GM12878 (cell line): Measurements from ENCODE around the gene RP9. TPM values are rescaled to one million over a fixed set of nuclear protein-coding genes. Genes with fewer than 3 reads are reported as not detected.

ENCODE experiments used
- ATAC-seq: fragments of 200-7000 bp; cut with Tn5 transposase; 3 replicates; pipeline ENCODE4 v1.9.1; 2020; ENCODE audit warnings: mild to moderate bottlenecking, moderate library complexity
- BruUV-seq: library from RNA; stranded (reverse); fragments of 400-500 nt; replicated peaks from 2 replicates; lab custom pipeline; 2021; lab: Mats Ljungman, UMichigan
- CTCF ChIA-PET: fragments of 300-600 bp; sonication (Branson Sonifier 250); formaldehyde crosslinking; extraction: SDS; loops from one replicate; lab custom pipeline; 2021; ENCODE audit warnings: inconsistent platforms; lab: Yijun Ruan, JAX
- POLR2A ChIA-PET: fragments of 350-600 bp; formaldehyde crosslinking; extraction: SDS; loops from one replicate; lab custom pipeline; 2021; ENCODE audit warnings: inconsistent platforms; lab: Charles Lee
- RAD21 ChIA-PET: fragments of 300-600 bp; sonication (Branson Sonifier 250); formaldehyde crosslinking; loops from one replicate; lab custom pipeline; 2023; ENCODE audit warnings: antibody characterized with exemption; ENCODE audit not compliant: unreplicated experiment; lab: Charles Lee
- SMC1A ChIA-PET: fragments of 300-600 bp; sonication (Branson Sonifier 250); formaldehyde crosslinking; loops from one replicate; lab custom pipeline; 2023; ENCODE audit not compliant: unreplicated experiment, uncharacterized antibody; lab: Charles Lee
- DNase-seq: peaks from one replicate; pipeline ENCODE4 v3.0.0-alpha.2; 2011; ENCODE audit warnings: low read depth, low spot score
- FAIRE-seq: peaks from 3 replicates; lab custom pipeline; 2011; peaks lifted over from hg19 to GRCh38; lab: Jason Lieb, UNC
- H2AFZ ChIP-seq: 2 replicates; pipeline ENCODE4 v1.6.0; 2011; ENCODE audit warnings: low read depth, low read length, control low read depth; ENCODE audit not compliant: control insufficient read depth
- H3K27ac ChIP-seq: 2 replicates; pipeline ENCODE4 v1.5.1; 2011; ENCODE audit warnings: control low read depth; ENCODE audit not compliant: control insufficient read depth, insufficient read depth
- H3K27me3 ChIP-seq, 2 experiments: replicated peaks in 1 of 2; 2 replicates each; pipeline versions ENCODE4 v1.6.0 to v1.6.1; 2011; ENCODE audit warnings: low read length in 1 of 2; ENCODE audit not compliant: control insufficient read depth in 2 of 2, insufficient read depth in 2 of 2
- H3K36me3 ChIP-seq, 2 experiments: 2 replicates each; pipeline ENCODE4 v1.5.1; 2011; ENCODE audit warnings: low read length in 1 of 2; ENCODE audit not compliant: control insufficient read depth in 2 of 2, insufficient read depth in 2 of 2
- H3K4me1 ChIP-seq: 2 replicates; pipeline ENCODE4 v1.6.1; 2011; ENCODE audit warnings: mild to moderate bottlenecking, low read length, moderate library complexity, mixed read lengths; ENCODE audit not compliant: control insufficient read depth, insufficient read depth
- H3K4me2 ChIP-seq: 2 replicates; pipeline ENCODE4 v1.6.0; 2011; ENCODE audit warnings: control low read depth; ENCODE audit not compliant: control insufficient read depth, insufficient read depth
- H3K4me3 ChIP-seq: fragments of 200-600 bp; sonication (generic); 2 replicates; pipeline ENCODE4 v1.5.1; 2016
- H3K79me2 ChIP-seq: 2 replicates; pipeline ENCODE4 v1.6.0; 2011; ENCODE audit warnings: low read length; ENCODE audit not compliant: control insufficient read depth, insufficient read depth
- H3K9ac ChIP-seq: 2 replicates; pipeline ENCODE4 v1.8.0; 2011; ENCODE audit warnings: low read length, control low read depth, mixed read lengths; ENCODE audit not compliant: control insufficient read depth, insufficient read depth
- H3K9me3 ChIP-seq: replicated peaks from 3 replicates; pipeline ENCODE4 v1.5.1; 2011; ENCODE audit warnings: mild to moderate bottlenecking, low read length; ENCODE audit not compliant: control insufficient read depth, insufficient read depth
- H4K20me1 ChIP-seq: 2 replicates; pipeline ENCODE4 v1.6.0; 2011; ENCODE audit not compliant: control insufficient read depth, insufficient read depth
- E4F1 ChIP-seq: fragments of 450-650 bp; IDR thresholded peaks from 2 replicates; pipeline ENCODE4 v1.6.1; 2018; ENCODE audit warnings: borderline replicate concordance, mild to moderate bottlenecking; ENCODE audit not compliant: partially characterized antibody
- ETV6 ChIP-seq, 2 experiments: fragments of 450-650 bp in 1 of 2; IDR thresholded peaks in 1 of 2; conservative IDR thresholded peaks in 1 of 2; 2 replicates each; pipeline ENCODE4 v1.6.1; 2014; ENCODE audit warnings: antibody characterized with exemption in 1 of 2, borderline replicate concordance in 1 of 2, low read depth in 1 of 2, mild to moderate bottlenecking in 1 of 2, moderate library complexity in 1 of 2
- HDAC2 ChIP-seq: fragments of 200-600 bp; sonication (generic); IDR thresholded peaks from 2 replicates; pipeline ENCODE4 v1.6.1; 2017
- HSF1 ChIP-seq: fragments of 150-350 bp; IDR thresholded peaks from 2 replicates; pipeline ENCODE4 v1.6.1; 2014; ENCODE audit warnings: mild to moderate bottlenecking, low read depth, low read length
- MEF2B ChIP-seq: fragments of 450-650 bp; IDR thresholded peaks from 2 replicates; pipeline ENCODE4 v1.6.1; 2018; ENCODE audit warnings: mild to moderate bottlenecking, moderate library complexity; ENCODE audit not compliant: partially characterized antibody, poor library complexity, severe bottlenecking
- MLLT1 ChIP-seq: fragments of 450-650 bp; IDR thresholded peaks from 2 replicates; pipeline ENCODE4 v1.6.1; 2016; ENCODE audit warnings: mild to moderate bottlenecking
- MTA3 ChIP-seq: IDR thresholded peaks from 2 replicates; pipeline ENCODE4 v1.6.1; 2012; ENCODE audit warnings: low read length, inconsistent platforms, borderline replicate concordance
- POLR2AphosphoS2 ChIP-seq: IDR thresholded peaks from 2 replicates; pipeline ENCODE4 v1.6.1; 2011; ENCODE audit warnings: low read depth, mild to moderate bottlenecking, low read length, improper control_type of control experiment, moderate library complexity
- STAT3 ChIP-seq: IDR thresholded peaks from 2 replicates; pipeline ENCODE4 v1.6.1; 2011; ENCODE audit warnings: low read depth, low read length, improper control_type of control experiment
- ZBTB40 ChIP-seq: fragments of 450-650 bp; IDR thresholded peaks from 2 replicates; pipeline ENCODE4 v1.6.1; 2016; ENCODE audit warnings: mild to moderate bottlenecking, moderate library complexity, borderline replicate concordance
- ZNF207 ChIP-seq: fragments of 450-650 bp; IDR thresholded peaks from 2 replicates; pipeline ENCODE4 v1.6.1; 2014; ENCODE audit warnings: antibody characterized with exemption, mild to moderate bottlenecking, borderline replicate concordance
- WGBS: methylation state at CpG from one replicate; pipeline ENCODE4 v1.1.6; 2016; ENCODE audit warnings: low lambda C conversion rate; ENCODE audit not compliant: insufficient replicate concordance, insufficient coverage; ENCODE audit errors: missing lambda C conversion rate; 5-methylcytosine and 5-hydroxymethylcytosine counted together
- in situ Hi-C: fragments of 300-500 bp; cut with MboI; formaldehyde crosslinking; loops from 9 replicates; pipeline ENCODE4 v1.14.3; 2018; ENCODE audit warnings: mixed read lengths
- intact Hi-C: fragments of 100-400 bp; cut with micrococcal nuclease; formaldehyde crosslinking; loops from one replicate; pipeline ENCODE4 v1.14.2; 2022; ENCODE audit not compliant: unreplicated experiment
- polyA plus RNA-seq, 11 experiments: library from polyadenylated mRNA; depleted of rRNA in 4 of 11; unstranded in 6 of 11; stranded (reverse) in 5 of 11; fragments of >200 nt; fragmentation: Nextera tagmentation in 4 of 11; fragmentation: Illumina TruSeq in 1 of 11; extraction: Ambion mirVana in 4 of 11; extraction: Trizol in 1 of 11; gene quantifications; 1 replicate in 1 of 11; 2 replicates in 10 of 11; pipeline versions ENCODE4 v1.2.1 to v1.2.3, GENCODE V29; 2011 to 2016; ENCODE audit warnings: inconsistent platforms in 2 of 11, missing spikeins in 2 of 11, low read depth in 1 of 11
- total RNA-seq, 4 experiments: library from RNA; depleted of rRNA in 3 of 4; stranded (reverse); fragments of >200 nt in 3 of 4; fragmentation: Illumina TruSeq in 1 of 4; extraction: Trizol in 1 of 4; gene quantifications; 2 replicates each; pipeline versions ENCODE4 v1.2.1 to v1.2.3, GENCODE V29; 2013 to 2021

RP9 gene
- total and polyA plus RNA-seq, 10 of the 15 experiments (the other 5 are each of a cell fraction or from before 2014, with no cell fraction given): 7.6 to 25.3 (median 16.9) TPM

- no peak for TF ChIP-seq E4F1
- TF ChIP-seq MTA3: no peak
Observed at GRCh38 chr7:33128631-33128989, 19.4 kb upstream of the RP9 start (continued).

GRCh38 chr7:33127085-33127484 is 17.9 kb upstream of the RP9 start:
- CTCF ChIA-PET: interaction anchor here (2.0 kb wide), 1 partner anchor 19 kb away, joined by 6 read pairs; no protein-coding TSS in a partner anchor
- 21% methylated on average over 2 of the region's 2 CpGs for WGBS
- intact Hi-C loops: no loop called here
- Histone ChIP-seq H3K9me3 (no peaks in the 10 kb centered on the region), H3K36me3 (no peaks in the 10 kb centered on the region)
- RAD21 ChIA-PET: no interaction called here
- no TSS peak for BruUV-seq
- TF ChIP-seq MLLT1 (no peak), STAT3 (no peak), HSF1 (no peak), POLR2AphosphoS2 (no peak), ZNF207 (no peak), ETV6 (conservative IDR thresholded peaks at IDR 0.05 in 1 of 2, IDR thresholded peaks at IDR 0.05 in 1 of 2; ENCODE audit: borderline replicate concordance in 1 of 2, low read depth in 1 of 2) (no peak), HDAC2 (no peak), MEF2B (no peak), ZBTB40 (no peak)
- TF ChIP-seq, all 136 proteins: peak for 0
- Histone ChIP-seq H3K27me3 (no peaks in the 10 kb centered on the region), H3K27ac (no peak overlapping the region), H2AFZ (no peak overlapping the region), H3K4me1 (no peaks in the 10 kb centered on the region), H4K20me1 (no peaks in the 10 kb centered on the region), H3K4me3 (no peak overlapping the region), H3K9ac (no peak overlapping the region), H3K79me2 (no peaks in the 10 kb centered on the region), H3K4me2 (no peak overlapping the region)
- FAIRE-seq (no peak), ATAC-seq (no peak), DNase-seq (no peak)
- ChIA-PET SMC1A (no interaction called here), POLR2A (interaction anchor here (0.6 kb wide), 1 partner anchor 243 kb away, joined by 3 read pairs; no protein-coding TSS in a partner anchor)
- in situ Hi-C loops: no loop called here
